NAMALWA (cell line): ENCODE measurements around the gene EFHC2.

Experiments used
- DNase-seq: peaks from one replicate; pipeline ENCODE4 v3.0.0-alpha.2; 2015; ENCODE audit warnings: low spot score

EFHC2 gene

GRCh38 chrX:44343412-44344141, at the start of gene EFHC2:
TSS of gene EFHC2 (minus strand) at chrX:44343672. CDS start at chrX:44343588, 84 bp downstream.
- DNase-seq = peak; percentile 6

GRCh38 chrX:44392767-44393166, 49.3 kb upstream of the EFHC2 start:
- DNase-seq = no peak

GRCh38 chrX:44384688-44385338, 41.3 kb upstream of the EFHC2 start:
- no peak for DNase-seq

- DNase-seq = no peak
These were observed 39.4 kb upstream of the EFHC2 start for GRCh38 chrX:44382871-44383270.

- no peak for DNase-seq
These were observed 9.3 kb upstream of the EFHC2 start for GRCh38 chrX:44352758-44353157.

GRCh38 chrX:44349561-44349960, 6.1 kb upstream of the EFHC2 start:
- no peak for DNase-seq

GRCh38 chrX:44344687-44345086, 1.2 kb upstream of the EFHC2 start:
- DNase-seq = no peak

- peak; percentile 12 for DNase-seq
These were observed 722 bp upstream of the EFHC2 start for GRCh38 chrX:44344194-44344593.

- no peak for DNase-seq
These were observed 606 bp downstream of the EFHC2 start for GRCh38 chrX:44342866-44343265.

GRCh38 chrX:44338361-44338760, 5.1 kb downstream of the EFHC2 start:
- no peak for DNase-seq

GRCh38 chrX:44332437-44332836, 11.0 kb downstream of the EFHC2 start:
- no peak for DNase-seq

- no peak for DNase-seq
These were observed 13.2 kb downstream of the EFHC2 start for GRCh38 chrX:44330227-44330626.

- no peak for DNase-seq
These were observed 23.9 kb downstream of the EFHC2 start for GRCh38 chrX:44319550-44319949.

- DNase-seq = no peak
These were observed 26.3 kb downstream of the EFHC2 start for GRCh38 chrX:44317181-44317580.

GRCh38 chrX:44314808-44315207, 28.7 kb downstream of the EFHC2 start:
- DNase-seq = no peak

- DNase-seq = peak; percentile 13
These were observed 29.2 kb downstream of the EFHC2 start for GRCh38 chrX:44314259-44314734.

- DNase-seq = no peak
These were observed 31.1 kb downstream of the EFHC2 start for GRCh38 chrX:44312421-44312820.

- DNase-seq = no peak
These were observed 33.2 kb downstream of the EFHC2 start for GRCh38 chrX:44310227-44310626.

GRCh38 chrX:44308869-44309268, 34.6 kb downstream of the EFHC2 start:
- DNase-seq = no peak

GRCh38 chrX:44306356-44306755, 37.1 kb downstream of the EFHC2 start:
- DNase-seq = no peak

- DNase-seq = no peak
These were observed 37.6 kb downstream of the EFHC2 start for GRCh38 chrX:44305921-44306320.

- no peak for DNase-seq
These were observed 40.4 kb downstream of the EFHC2 start for GRCh38 chrX:44303119-44303518.

GRCh38 chrX:44299177-44299576, 44.3 kb downstream of the EFHC2 start:
- no peak for DNase-seq
